ENCODE results near the gene PDE12.
"Not testable (repeated sequence)": the region's sequence is repeated elsewhere in the genome, so short reads cannot be mapped to it uniquely, and the experiment has no call there.

PDE12 gene

DNA sequence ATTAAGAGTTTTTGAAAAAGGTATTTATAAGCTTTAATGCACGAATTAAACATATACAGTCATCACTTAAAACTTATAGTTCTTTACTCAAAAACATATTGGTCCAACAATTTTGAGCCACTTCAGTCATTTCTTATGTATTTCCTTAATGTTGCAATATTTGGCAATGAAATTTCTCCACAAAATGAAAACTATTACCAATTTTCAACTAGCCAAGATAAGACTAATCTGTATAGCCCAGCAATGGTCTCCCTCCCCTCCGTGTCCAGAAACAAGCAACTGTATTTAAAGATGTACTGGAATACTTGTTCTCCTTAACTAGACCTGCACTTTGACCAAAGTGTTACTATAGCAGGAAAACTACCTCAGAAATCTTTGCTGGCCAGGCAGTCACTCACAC, 31.8 kb downstream of the PDE12 start:
- DNase-seq = no peak

DNA sequence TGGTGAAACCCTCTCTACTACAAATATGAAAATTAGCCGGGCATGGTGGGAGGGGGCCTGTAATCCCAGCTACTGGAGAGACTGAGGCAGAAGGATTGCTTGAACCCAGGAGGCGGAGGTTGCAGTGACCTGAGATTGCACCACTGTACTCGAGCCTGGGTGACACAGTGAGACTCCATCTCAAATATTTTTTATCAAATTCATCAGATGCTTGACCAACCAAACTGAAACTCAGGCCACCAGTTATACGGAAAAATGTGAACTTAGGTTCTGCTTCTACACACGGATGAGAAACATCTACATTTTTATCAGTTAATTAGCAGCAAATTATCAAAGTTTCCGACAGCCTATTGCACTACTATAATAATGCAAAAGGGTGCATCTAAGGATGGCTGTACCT, 36.2 kb downstream of the PDE12 start:
- no peak for DNase-seq

- no peak for DNase-seq
Observed at GRCh38 chr3:57594144-57594543, 38.1 kb downstream of the PDE12 start.

DNA sequence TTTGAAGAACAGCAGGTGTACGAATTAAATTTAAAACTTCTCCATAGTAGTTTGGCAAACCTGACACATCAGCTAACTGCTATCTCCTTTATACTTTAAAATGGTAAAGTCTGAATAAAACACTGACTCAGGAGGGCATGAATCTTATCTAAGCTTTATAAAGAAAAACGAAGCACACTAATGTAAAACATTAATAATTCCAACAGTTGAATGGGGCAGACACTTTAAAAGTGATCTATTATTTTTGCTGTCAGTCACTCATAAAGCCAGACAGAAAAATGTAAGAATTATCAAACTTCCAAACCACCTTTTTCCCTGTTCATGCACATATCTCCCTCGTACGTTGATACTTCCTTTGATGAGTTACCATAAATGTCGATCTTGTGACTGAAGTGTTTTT, 38.5 kb downstream of the PDE12 start:
- DNase-seq = no peak

DNA sequence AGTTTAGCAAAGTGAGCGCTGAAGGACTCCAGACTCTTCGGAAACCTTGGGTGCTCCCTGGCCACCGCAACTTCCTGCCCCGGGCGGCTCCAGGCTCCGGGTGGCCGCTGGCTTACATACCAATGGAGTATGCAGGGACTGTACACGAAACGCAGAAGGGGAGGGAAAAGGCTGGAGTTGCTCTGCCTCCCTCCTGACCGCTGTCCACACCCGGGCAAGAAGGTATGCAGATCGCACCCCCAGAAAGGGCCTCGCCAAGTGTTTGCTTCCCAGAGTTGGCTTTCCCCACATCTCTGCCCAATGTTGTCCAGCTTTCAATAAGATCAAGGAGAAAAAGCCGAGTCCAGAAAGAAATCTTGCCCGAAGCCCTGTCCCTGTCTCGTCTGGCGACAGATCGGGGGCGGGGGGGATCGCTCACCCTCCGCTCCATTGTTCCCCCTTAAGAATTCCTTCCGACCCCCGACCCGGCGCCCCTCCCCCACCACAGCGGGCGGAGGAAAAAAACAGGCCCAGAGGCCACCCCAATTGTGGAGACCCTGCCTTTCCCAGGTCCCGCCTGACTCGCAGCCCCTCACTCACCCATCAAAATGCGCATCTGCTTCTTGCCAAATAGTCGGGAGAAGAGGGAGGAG, 40.5 kb downstream of the PDE12 start:
- peak in 2 of 4 experiments; percentile 32 to 40 for DNase-seq

GRCh38 chr3:57597127-57597923, 41.3 kb downstream of the PDE12 start, which contains the start of gene ARF4:
Gene ARF4 (minus strand): TSS chr3:57597344. CDS start chr3:57597140, 204 bp downstream.
- DNase-seq = peak; percentile 95 to 99 (median 98)

DNA sequence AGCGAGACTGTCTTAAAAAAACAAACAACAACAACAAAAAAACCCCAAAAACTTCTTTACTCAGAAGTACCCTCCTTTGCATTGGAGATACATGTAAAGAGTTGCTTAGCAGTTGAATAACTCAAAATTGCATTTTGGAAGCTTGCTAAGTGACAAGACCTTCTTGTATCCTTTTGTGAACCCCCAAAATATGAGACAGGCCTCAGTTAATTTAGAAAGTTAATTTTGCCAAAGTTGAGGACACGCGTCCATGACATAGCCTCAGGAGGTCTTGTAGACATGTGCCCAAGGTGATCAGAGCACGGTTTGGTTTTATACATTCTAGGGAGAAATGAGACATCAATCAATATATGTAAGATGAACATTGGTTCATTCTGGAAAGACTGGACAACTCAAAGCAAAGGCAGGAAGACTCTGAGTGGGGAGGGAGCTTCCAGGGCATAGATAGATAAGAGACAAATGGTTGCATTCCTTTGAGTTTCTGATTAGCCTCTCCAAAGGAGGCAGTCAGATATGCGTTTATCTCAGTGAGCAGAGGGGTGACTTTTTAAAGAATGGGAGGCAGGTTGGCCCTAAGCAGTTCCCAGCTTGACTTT, 42.8 kb downstream of the PDE12 start:
- DNase-seq = no peak

GRCh38 chr3:57600195-57600594, 44.1 kb downstream of the PDE12 start:
- no peak for DNase-seq

DNA sequence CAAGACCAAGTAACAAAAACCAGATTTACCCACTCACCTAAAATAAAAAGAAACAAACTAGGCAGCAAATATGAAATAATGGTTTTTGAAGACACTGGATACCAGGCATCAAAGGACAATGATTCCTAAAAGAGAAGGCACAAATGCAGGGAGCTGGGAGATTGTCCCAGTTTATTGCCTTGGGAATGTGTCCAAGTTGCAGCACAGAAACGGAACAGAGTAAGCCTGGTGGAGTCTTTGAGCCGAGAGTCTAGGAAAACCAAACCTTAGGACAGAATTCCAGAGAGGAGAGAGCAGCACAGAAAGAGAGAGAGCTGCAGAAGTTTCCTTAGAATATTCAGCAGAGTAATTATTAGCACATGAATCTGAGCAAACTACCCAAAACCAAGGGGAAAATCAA, 48.9 kb downstream of the PDE12 start:
- DNase-seq = no peak

- no peak for DNase-seq
Observed at GRCh38 chr3:57605683-57606082, 49.6 kb downstream of the PDE12 start.

GRCh38 chr3:57611870-57612269, 55.8 kb downstream of the PDE12 start:
- not testable (repeated sequence) for DNase-seq

DNA sequence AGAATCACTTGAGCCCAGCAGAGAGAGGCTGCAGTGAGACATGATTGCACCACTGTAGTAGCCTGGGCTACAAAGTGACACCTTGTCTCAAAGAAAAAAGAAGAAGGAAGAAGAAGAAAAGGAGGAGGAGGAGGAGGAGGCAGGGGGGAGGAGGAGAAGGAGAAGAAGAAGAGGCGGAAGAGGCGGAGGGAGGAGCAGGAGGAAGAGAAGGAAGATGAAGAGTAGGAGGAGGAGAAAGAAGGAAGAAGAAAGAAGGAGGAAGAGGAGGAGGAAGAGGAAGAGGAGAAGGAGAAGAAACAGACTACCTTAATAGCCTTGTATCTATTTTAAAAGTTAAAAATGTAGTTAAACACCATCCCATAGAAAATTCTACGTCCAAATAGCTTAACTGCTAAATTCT, 60.2 kb downstream of the PDE12 start:
- no peak for DNase-seq
